Measurements from ENCODE around the gene STIM2.

STIM2 gene

DNA sequence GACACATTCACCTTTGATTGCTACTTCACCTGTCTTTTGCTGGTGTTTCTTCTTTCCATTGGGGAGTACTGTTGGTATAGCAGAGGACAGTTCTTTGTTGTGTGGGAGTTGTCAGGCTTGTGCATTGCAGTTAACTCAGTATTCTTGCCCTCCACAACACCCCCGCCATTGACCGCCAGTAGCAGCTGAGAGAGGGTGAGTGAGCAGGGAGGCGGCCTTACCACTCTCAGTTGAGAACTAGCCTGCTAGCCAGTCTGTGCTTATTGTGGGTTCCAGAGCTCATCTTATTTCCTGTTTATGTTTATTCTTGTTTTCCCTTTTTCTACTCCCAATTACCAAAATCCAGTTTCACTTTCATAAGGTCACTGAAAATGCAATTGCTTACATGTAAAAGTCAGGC lies 52.2 kb downstream of the STIM2 start:
- no peak for DNase-seq (ENCODE audit: extremely low spot score)
- CTCF ChIA-PET: no interaction called here
- POLR2A ChIA-PET: no interaction called here
- TF ChIP-seq FOXA1 (IDR thresholded peaks at IDR 0.05): no peak
- no peak for TF ChIP-seq L3MBTL2 (conservative IDR thresholded peaks at IDR 0.05)
- TF ChIP-seq PKNOX1 (IDR thresholded peaks at IDR 0.05): no peak
- no peak for TF ChIP-seq NFRKB (IDR thresholded peaks at IDR 0.05)
- TF ChIP-seq BHLHE40 (IDR thresholded peaks at IDR 0.05; ENCODE audit: borderline replicate concordance): no peak
- TF ChIP-seq SP1 (IDR thresholded peaks at IDR 0.05): no peak
- TF ChIP-seq CTBP1 (IDR thresholded peaks at IDR 0.05; ENCODE audit: borderline replicate concordance): no peak
- TF ChIP-seq HDGF (IDR thresholded peaks at IDR 0.05; ENCODE audit: borderline replicate concordance): no peak
- no peak for TF ChIP-seq LEF1 (IDR thresholded peaks at IDR 0.05; ENCODE audit: borderline replicate concordance)
- no peak for TF ChIP-seq FOXM1 (IDR thresholded peaks at IDR 0.05; ENCODE audit: borderline replicate concordance)
- TF ChIP-seq ELF4 (IDR thresholded peaks at IDR 0.05): no peak
- no peak for TF ChIP-seq ZNF384 (IDR thresholded peaks at IDR 0.05)
- no peak for TF ChIP-seq TARDBP (IDR thresholded peaks at IDR 0.05)
- TF ChIP-seq SUZ12 (IDR thresholded peaks at IDR 0.05): no peak
- no peak for TF ChIP-seq ARNT (IDR thresholded peaks at IDR 0.05)
- TF ChIP-seq FOXK2 (IDR thresholded peaks at IDR 0.05): no peak

DNA sequence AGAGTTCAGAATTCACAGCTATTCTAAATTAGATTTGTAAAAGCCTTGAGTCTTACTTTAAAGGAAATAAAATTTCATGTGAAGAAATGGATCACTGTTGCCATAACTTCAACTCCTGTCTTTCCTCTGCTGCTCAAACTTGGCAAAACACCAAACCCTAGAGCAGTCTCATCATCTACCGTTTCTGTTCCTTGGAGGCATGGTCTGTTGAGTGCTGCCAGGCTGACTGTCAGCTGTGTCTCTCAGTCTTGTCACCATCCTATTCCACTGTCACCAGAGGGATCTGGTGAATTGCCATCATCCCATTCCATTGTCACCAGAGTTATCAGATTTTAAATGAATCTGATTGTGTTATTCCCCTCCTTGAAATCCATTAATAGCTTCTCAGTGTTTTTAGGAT lies 55.6 kb downstream of the STIM2 start:
- TF ChIP-seq FOXK2 (IDR thresholded peaks at IDR 0.05) (no peak), BHLHE40 (IDR thresholded peaks at IDR 0.05; ENCODE audit: borderline replicate concordance) (no peak), SUZ12 (IDR thresholded peaks at IDR 0.05) (no peak), LEF1 (IDR thresholded peaks at IDR 0.05; ENCODE audit: borderline replicate concordance) (no peak), NFRKB (IDR thresholded peaks at IDR 0.05) (no peak), FOXM1 (IDR thresholded peaks at IDR 0.05; ENCODE audit: borderline replicate concordance) (no peak), CTBP1 (IDR thresholded peaks at IDR 0.05; ENCODE audit: borderline replicate concordance) (no peak), L3MBTL2 (conservative IDR thresholded peaks at IDR 0.05) (no peak), ARNT (IDR thresholded peaks at IDR 0.05) (no peak), FOXA1 (IDR thresholded peaks at IDR 0.05) (no peak), SP1 (IDR thresholded peaks at IDR 0.05) (no peak)
- DNase-seq (ENCODE audit: extremely low spot score): no peak
- ChIA-PET CTCF (interaction anchor here (0.6 kb wide), 1 partner anchor 753 kb away, joined by 6 read pairs; no protein-coding TSS in a partner anchor), POLR2A (no interaction called here)

- POLR2A ChIA-PET: interaction anchor here (0.7 kb wide), 1 partner anchor 44 kb away, joined by 3 read pairs; no protein-coding TSS in a partner anchor
Measured at GRCh38 chr4:26930964-26931363, 70.3 kb downstream of the STIM2 start.

GRCh38 chr4:26931451-26931850 lies 70.8 kb downstream of the STIM2 start:
- no peak for DNase-seq (ENCODE audit: extremely low spot score)
- TF ChIP-seq SUZ12 (IDR thresholded peaks at IDR 0.05): no peak
- TF ChIP-seq LEF1 (IDR thresholded peaks at IDR 0.05; ENCODE audit: borderline replicate concordance): no peak
- CTCF ChIA-PET: no interaction called here
- POLR2A ChIA-PET: interaction anchor here (0.7 kb wide), 1 partner anchor 44 kb away, joined by 3 read pairs; no protein-coding TSS in a partner anchor

More at GRCh38 chr4:26930964-26931363, 70.3 kb downstream of the STIM2 start:
- CTCF ChIA-PET: no interaction called here
- TF ChIP-seq SP1 (IDR thresholded peaks at IDR 0.05) (no peak), ELF4 (IDR thresholded peaks at IDR 0.05) (no peak), CTBP1 (IDR thresholded peaks at IDR 0.05; ENCODE audit: borderline replicate concordance) (no peak), FOXK2 (IDR thresholded peaks at IDR 0.05) (no peak), HDGF (IDR thresholded peaks at IDR 0.05; ENCODE audit: borderline replicate concordance) (no peak), FOXM1 (IDR thresholded peaks at IDR 0.05; ENCODE audit: borderline replicate concordance) (no peak), BHLHE40 (IDR thresholded peaks at IDR 0.05; ENCODE audit: borderline replicate concordance) (no peak), SUZ12 (IDR thresholded peaks at IDR 0.05) (no peak), L3MBTL2 (conservative IDR thresholded peaks at IDR 0.05) (no peak), NFRKB (IDR thresholded peaks at IDR 0.05) (no peak), LEF1 (IDR thresholded peaks at IDR 0.05; ENCODE audit: borderline replicate concordance) (no peak), TARDBP (IDR thresholded peaks at IDR 0.05) (no peak), ZNF384 (IDR thresholded peaks at IDR 0.05) (no peak), PKNOX1 (IDR thresholded peaks at IDR 0.05) (no peak), ARNT (IDR thresholded peaks at IDR 0.05) (no peak), FOXA1 (IDR thresholded peaks at IDR 0.05) (no peak)
- DNase-seq (ENCODE audit: extremely low spot score): no peak

DNA sequence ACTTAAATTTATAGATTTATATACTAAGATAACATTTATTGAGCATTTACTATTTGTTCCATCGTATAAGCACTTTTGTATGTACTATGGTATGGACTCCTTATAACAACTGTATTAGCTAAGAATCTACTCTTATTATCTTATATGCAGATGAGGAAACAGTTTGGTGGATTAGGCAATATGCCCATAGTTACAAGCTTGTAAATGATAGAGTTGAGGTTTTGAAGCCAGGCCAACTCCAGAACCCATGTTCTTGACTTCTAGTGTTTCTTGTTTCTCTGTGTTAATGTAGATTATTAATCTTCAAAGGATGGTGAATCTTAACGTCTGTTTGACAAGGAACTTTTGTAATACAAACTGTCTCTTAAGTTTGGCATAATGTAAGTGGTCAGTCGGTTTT lies 71.3 kb downstream of the STIM2 start:
- no peak for TF ChIP-seq LEF1 (IDR thresholded peaks at IDR 0.05; ENCODE audit: borderline replicate concordance)
- TF ChIP-seq SP1 (IDR thresholded peaks at IDR 0.05): no peak
- no peak for TF ChIP-seq SUZ12 (IDR thresholded peaks at IDR 0.05)
- no peak for TF ChIP-seq ARNT (IDR thresholded peaks at IDR 0.05)
- no peak for TF ChIP-seq CTBP1 (IDR thresholded peaks at IDR 0.05; ENCODE audit: borderline replicate concordance)
- ChIA-PET POLR2A (no interaction called here), CTCF (no interaction called here)
- no peak for DNase-seq (ENCODE audit: extremely low spot score)

- ChIA-PET CTCF (no interaction called here), POLR2A (no interaction called here)
- DNase-seq (ENCODE audit: extremely low spot score): no peak
- no peak for TF ChIP-seq PKNOX1 (IDR thresholded peaks at IDR 0.05)
- no peak for TF ChIP-seq BHLHE40 (IDR thresholded peaks at IDR 0.05; ENCODE audit: borderline replicate concordance)
- no peak for TF ChIP-seq FOXM1 (IDR thresholded peaks at IDR 0.05; ENCODE audit: borderline replicate concordance)
- TF ChIP-seq L3MBTL2 (conservative IDR thresholded peaks at IDR 0.05): no peak
- TF ChIP-seq ARNT (IDR thresholded peaks at IDR 0.05): no peak
- TF ChIP-seq SUZ12 (IDR thresholded peaks at IDR 0.05): no peak
- TF ChIP-seq SP1 (IDR thresholded peaks at IDR 0.05): no peak
- TF ChIP-seq TARDBP (IDR thresholded peaks at IDR 0.05): no peak
- TF ChIP-seq HDGF (IDR thresholded peaks at IDR 0.05; ENCODE audit: borderline replicate concordance): no peak
- TF ChIP-seq ELF4 (IDR thresholded peaks at IDR 0.05): no peak
- no peak for TF ChIP-seq ZNF384 (IDR thresholded peaks at IDR 0.05)
- no peak for TF ChIP-seq FOXK2 (IDR thresholded peaks at IDR 0.05)
- TF ChIP-seq FOXA1 (IDR thresholded peaks at IDR 0.05): no peak
- no peak for TF ChIP-seq CTBP1 (IDR thresholded peaks at IDR 0.05; ENCODE audit: borderline replicate concordance)
- no peak for TF ChIP-seq LEF1 (IDR thresholded peaks at IDR 0.05; ENCODE audit: borderline replicate concordance)
- TF ChIP-seq NFRKB (IDR thresholded peaks at IDR 0.05): no peak
Measured at GRCh38 chr4:26935397-26935796, 74.8 kb downstream of the STIM2 start.
